C4-2B (cell line): ENCODE results near the gene AURKAIP1.

Source experiments
- CTCF ChIP-seq: fragments of 450-650 bp; conservative IDR thresholded peaks from 2 replicates; pipeline ENCODE4 v1.5.1; 2017; ENCODE audit warnings: mild to moderate bottlenecking
- ZFX ChIP-seq: fragments of 450-650 bp; IDR thresholded peaks from 2 replicates; pipeline ENCODE4 v1.6.1; 2017

GRCh38 chr1:1407636-1408318 is 32.8 kb upstream of the AURKAIP1 start:
- TF ChIP-seq CTCF (no peak), ZFX (peak; percentile 49)
